ENCODE results near the gene FAM234B. TPM values are rescaled to one million over a fixed set of nuclear protein-coding genes. Genes with fewer than 3 reads are reported as not detected.
"Not testable (repeated sequence)": the region's sequence is repeated elsewhere in the genome, so short reads cannot be mapped to it uniquely, and the experiment has no call there.

The FAM234B gene
- total RNA-seq, 1 donor from 2014 or later, result 4.4 TPM

GRCh38 chr12:13052421-13052820 is 8.2 kb downstream of the FAM234B start:
- no peak for ATAC-seq
- no peak for DNase-seq (ENCODE audit: low spot score)

GRCh38 chr12:13053617-13054016 is 9.4 kb downstream of the FAM234B start:
- DNase-seq (ENCODE audit: low spot score); ATAC-seq: not testable (repeated sequence)

- DNase-seq (ENCODE audit: low spot score) (no peak), ATAC-seq (no peak)
Observed at GRCh38 chr12:13060581-13060980, 16.4 kb downstream of the FAM234B start.

- no peak for DNase-seq (ENCODE audit: low spot score)
- no peak for ATAC-seq
Observed at GRCh38 chr12:13061377-13061776, 17.2 kb downstream of the FAM234B start.

GRCh38 chr12:13062669-13063068 is 18.5 kb downstream of the FAM234B start:
- ATAC-seq (no peak), DNase-seq (ENCODE audit: low spot score) (no peak)

GRCh38 chr12:13066014-13066413 is 21.8 kb downstream of the FAM234B start:
- DNase-seq (ENCODE audit: low spot score) (no peak), ATAC-seq (no peak)

GRCh38 chr12:13066459-13066858 is 22.3 kb downstream of the FAM234B start:
- ATAC-seq (no peak), DNase-seq (ENCODE audit: low spot score) (no peak)

GRCh38 chr12:13067322-13067721 is 23.1 kb downstream of the FAM234B start:
- ATAC-seq, result no peak

GRCh38 chr12:13069380-13069779 is 25.2 kb downstream of the FAM234B start:
- ATAC-seq, result no peak
- no peak for DNase-seq (ENCODE audit: low spot score)

More at GRCh38 chr12:13067322-13067721, 23.1 kb downstream of the FAM234B start:
- DNase-seq (ENCODE audit: low spot score), result no peak

- ATAC-seq, result no peak
- no peak for DNase-seq (ENCODE audit: low spot score)
Observed at GRCh38 chr12:13071305-13072280, 27.4 kb downstream of the FAM234B start.

GRCh38 chr12:13073173-13073572 is 29.0 kb downstream of the FAM234B start:
- ATAC-seq (no peak), DNase-seq (ENCODE audit: low spot score) (no peak)

- ATAC-seq (no peak), DNase-seq (ENCODE audit: low spot score) (no peak)
Observed at GRCh38 chr12:13074396-13075117, 30.4 kb downstream of the FAM234B start.

- no peak for DNase-seq (ENCODE audit: low spot score)
- no peak for ATAC-seq
Observed at GRCh38 chr12:13075118-13075480, 30.9 kb downstream of the FAM234B start.

- no peak for DNase-seq (ENCODE audit: low spot score)
- ATAC-seq, result no peak
Observed at GRCh38 chr12:13075786-13076570, 31.8 kb downstream of the FAM234B start.

- ATAC-seq (no peak), DNase-seq (ENCODE audit: low spot score) (no peak)
Observed at GRCh38 chr12:13079440-13079906, 35.3 kb downstream of the FAM234B start.

GRCh38 chr12:13080266-13080665 is 36.1 kb downstream of the FAM234B start:
- ATAC-seq, result no peak
- DNase-seq (ENCODE audit: low spot score), result no peak

- DNase-seq (ENCODE audit: low spot score), result no peak
- no peak for ATAC-seq
Observed at GRCh38 chr12:13082861-13083260, 38.7 kb downstream of the FAM234B start.

- DNase-seq (ENCODE audit: low spot score); ATAC-seq: not testable (repeated sequence)
Observed at GRCh38 chr12:13083638-13084037, 39.5 kb downstream of the FAM234B start.

- DNase-seq (ENCODE audit: low spot score) (no peak), ATAC-seq (no peak)
Observed at GRCh38 chr12:13084898-13085640, 40.9 kb downstream of the FAM234B start.

GRCh38 chr12:13085968-13086686 is 41.9 kb downstream of the FAM234B start:
- DNase-seq (ENCODE audit: low spot score) (no peak), ATAC-seq (no peak)
